ENCODE measurements around the gene TES. TPM values are rescaled to one million over a fixed set of nuclear protein-coding genes. Genes with fewer than 3 reads are reported as not detected.

Gene TES
- total RNA-seq, 1 experiment from 2014 or later: 207 TPM

GRCh38 chr7:116279217-116279616, 68.9 kb downstream of the TES start:
- no peaks in the 10 kb centered on the region for H3K27me3 Mint-ChIP-seq (ENCODE audit: insufficient read depth, unreplicated experiment)
- ChIA-PET POLR2A (no interaction called here), CTCF (no interaction called here)
- DNase-seq: no peak
- H3K27ac Mint-ChIP-seq (ENCODE audit: unreplicated experiment): no peak overlapping the region
- BruUV-seq (replicated peaks): no TSS peak
- Histone ChIP-seq H3K36me3 (ENCODE audit: control insufficient read depth, insufficient read depth, low read length) (no peaks in the 10 kb centered on the region), H3K9me3 (no peaks in the 10 kb centered on the region; the same call in 1 of the 2 replicates), H3K4me1 (peaks cover 4% of the 10 kb centered on the region), H3K27me3 (replicated peaks; ENCODE audit: control insufficient read depth, insufficient read depth, low read length) (no peaks in the 10 kb centered on the region), H3K4me3 (ENCODE audit: low read depth, low read length) (no peak overlapping the region)
- H3K36me3 Mint-ChIP-seq (ENCODE audit: insufficient read depth, unreplicated experiment): no peaks in the 10 kb centered on the region
- peaks cover 5% of the 10 kb centered on the region for H3K4me1 Mint-ChIP-seq (ENCODE audit: low read depth, unreplicated experiment)
- intact Hi-C loops (cut with micrococcal nuclease; ENCODE audit: unreplicated experiment): no loop called here
- TF ChIP-seq CTCF (IDR thresholded peaks at IDR 0.05; ENCODE audit: insufficient read depth in 1 of 2, low read depth in 1 of 2, low read length in 1 of 2, severe bottlenecking in 1 of 2, unreplicated experiment in 1 of 2): no peak
- H3K9me3 Mint-ChIP-seq (ENCODE audit: unreplicated experiment): peaks cover 7% of the 10 kb centered on the region
- H3K4me3 Mint-ChIP-seq (ENCODE audit: unreplicated experiment): no peak overlapping the region

- no peak overlapping the region for H3K27ac Mint-ChIP-seq (ENCODE audit: unreplicated experiment)
- Histone ChIP-seq H3K27me3 (replicated peaks; ENCODE audit: control insufficient read depth, insufficient read depth, low read length) (no peaks in the 10 kb centered on the region), H3K36me3 (ENCODE audit: control insufficient read depth, insufficient read depth, low read length) (no peaks in the 10 kb centered on the region), H3K9me3 (no peaks in the 10 kb centered on the region; the same call in 1 of the 2 replicates), H3K4me3 (ENCODE audit: low read depth, low read length) (no peak overlapping the region), H3K4me1 (no peaks in the 10 kb centered on the region)
- H3K4me1 Mint-ChIP-seq (ENCODE audit: low read depth, unreplicated experiment): no peaks in the 10 kb centered on the region
- no peak for DNase-seq
- H3K27me3 Mint-ChIP-seq (ENCODE audit: insufficient read depth, unreplicated experiment): no peaks in the 10 kb centered on the region
- intact Hi-C loops (cut with micrococcal nuclease; ENCODE audit: unreplicated experiment): no loop called here
- ChIA-PET CTCF (no interaction called here), POLR2A (no interaction called here)
- H3K9me3 Mint-ChIP-seq (ENCODE audit: unreplicated experiment): no peaks in the 10 kb centered on the region
- TF ChIP-seq CTCF (IDR thresholded peaks at IDR 0.05; ENCODE audit: insufficient read depth in 1 of 2, low read depth in 1 of 2, low read length in 1 of 2, severe bottlenecking in 1 of 2, unreplicated experiment in 1 of 2): no peak
- no TSS peak for BruUV-seq (replicated peaks)
- H3K36me3 Mint-ChIP-seq (ENCODE audit: insufficient read depth, unreplicated experiment): no peaks in the 10 kb centered on the region
- H3K4me3 Mint-ChIP-seq (ENCODE audit: unreplicated experiment): no peak overlapping the region
Measured at GRCh38 chr7:116280803-116281202, 70.5 kb downstream of the TES start.

- Mint-ChIP-seq H3K27me3 (ENCODE audit: insufficient read depth, unreplicated experiment) (no peaks in the 10 kb centered on the region), H3K9me3 (ENCODE audit: unreplicated experiment) (no peaks in the 10 kb centered on the region), H3K36me3 (ENCODE audit: insufficient read depth, unreplicated experiment) (no peaks in the 10 kb centered on the region), H3K4me3 (ENCODE audit: unreplicated experiment) (no peak overlapping the region), H3K4me1 (ENCODE audit: low read depth, unreplicated experiment) (peaks cover 9% of the 10 kb centered on the region), H3K27ac (ENCODE audit: unreplicated experiment) (no peak overlapping the region)
- TF ChIP-seq CTCF (IDR thresholded peaks at IDR 0.05; ENCODE audit: insufficient read depth in 1 of 2, low read depth in 1 of 2, low read length in 1 of 2, severe bottlenecking in 1 of 2, unreplicated experiment in 1 of 2): no peak
- Histone ChIP-seq H3K36me3 (ENCODE audit: control insufficient read depth, insufficient read depth, low read length) (no peaks in the 10 kb centered on the region), H3K9me3 (no peaks in the 10 kb centered on the region), H3K4me3 (ENCODE audit: low read depth, low read length) (no peak overlapping the region), H3K4me1 (no peaks in the 10 kb centered on the region), H3K27me3 (replicated peaks; ENCODE audit: control insufficient read depth, insufficient read depth, low read length) (no peaks in the 10 kb centered on the region)
- no peak for DNase-seq
- no TSS peak for BruUV-seq (replicated peaks)
- POLR2A ChIA-PET: no interaction called here
- CTCF ChIA-PET: no interaction called here
- intact Hi-C loops (cut with micrococcal nuclease; ENCODE audit: unreplicated experiment): no loop called here
Measured at GRCh38 chr7:116283595-116284204, 73.4 kb downstream of the TES start.
